Keratinocyte (primary cell): ENCODE data around the gene POLDIP2.

Experiments
- EZH2 ChIP-seq: IDR thresholded peaks from one replicate; pipeline ENCODE4 v1.6.1; 2012; ENCODE audit warnings: inconsistent platforms, mild to moderate bottlenecking, low read length, moderate library complexity
- TF ChIP-seq, protein P1 (sequence below), 3 experiments: IDR thresholded peaks in 1 of 3; conservative IDR thresholded peaks in 1 of 3; optimal IDR thresholded peaks in 1 of 3; 2 replicates in 2 of 3; 3 replicates in 1 of 3; pipeline versions ENCODE3 to v1.5.1; 2011; ENCODE audit warnings: low read length in 3 of 3, mild to moderate bottlenecking in 3 of 3, moderate library complexity in 2 of 3, control low read depth in 1 of 3, inconsistent platforms in 1 of 3; ENCODE audit not compliant: insufficient read depth in 2 of 3; ENCODE audit errors: extremely low read depth in 1 of 3

DNA sequence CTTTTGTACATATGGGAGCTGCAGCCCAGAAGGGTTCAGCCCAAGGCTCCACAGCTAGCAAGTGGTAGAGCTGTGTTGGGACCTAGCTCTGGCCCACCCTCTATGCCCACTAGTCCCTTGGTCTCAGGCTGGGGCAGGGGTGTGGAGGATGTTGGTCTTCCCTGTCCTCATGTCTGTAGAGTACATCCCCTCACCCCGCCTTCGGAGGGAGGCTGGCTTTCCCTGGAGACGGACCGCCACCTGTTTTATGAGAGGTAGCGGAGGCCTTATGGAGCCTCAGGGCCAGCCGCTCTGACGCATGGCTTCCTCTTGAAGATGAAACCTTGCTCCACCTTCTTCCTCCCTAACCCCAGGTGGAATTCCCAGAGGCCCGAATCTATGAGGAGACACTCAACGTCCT is 13.3 kb downstream of the POLDIP2 start:
- no peak for TF ChIP-seq EZH2
- TF ChIP-seq, protein P1, sequence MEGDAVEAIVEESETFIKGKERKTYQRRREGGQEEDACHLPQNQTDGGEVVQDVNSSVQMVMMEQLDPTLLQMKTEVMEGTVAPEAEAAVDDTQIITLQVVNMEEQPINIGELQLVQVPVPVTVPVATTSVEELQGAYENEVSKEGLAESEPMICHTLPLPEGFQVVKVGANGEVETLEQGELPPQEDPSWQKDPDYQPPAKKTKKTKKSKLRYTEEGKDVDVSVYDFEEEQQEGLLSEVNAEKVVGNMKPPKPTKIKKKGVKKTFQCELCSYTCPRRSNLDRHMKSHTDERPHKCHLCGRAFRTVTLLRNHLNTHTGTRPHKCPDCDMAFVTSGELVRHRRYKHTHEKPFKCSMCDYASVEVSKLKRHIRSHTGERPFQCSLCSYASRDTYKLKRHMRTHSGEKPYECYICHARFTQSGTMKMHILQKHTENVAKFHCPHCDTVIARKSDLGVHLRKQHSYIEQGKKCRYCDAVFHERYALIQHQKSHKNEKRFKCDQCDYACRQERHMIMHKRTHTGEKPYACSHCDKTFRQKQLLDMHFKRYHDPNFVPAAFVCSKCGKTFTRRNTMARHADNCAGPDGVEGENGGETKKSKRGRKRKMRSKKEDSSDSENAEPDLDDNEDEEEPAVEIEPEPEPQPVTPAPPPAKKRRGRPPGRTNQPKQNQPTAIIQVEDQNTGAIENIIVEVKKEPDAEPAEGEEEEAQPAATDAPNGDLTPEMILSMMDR (optimal IDR thresholded peaks at IDR 0.05 in 1 of 3, IDR thresholded peaks at IDR 0.05 in 1 of 3, conservative IDR thresholded peaks at IDR 0.05 in 1 of 3; ENCODE audit: extremely low read depth in 1 of 3, insufficient read depth in 2 of 3, low read length in 3 of 3) = no peak
